Small intestine (tissue), 7 donors: ENCODE data around the gene ZHX3. TPM values are rescaled to one million over a fixed set of nuclear protein-coding genes. Genes with fewer than 3 reads are reported as not detected.

Experiments used
- DNase-seq, 2 donors: peaks; one replicate each; pipeline versions ENCODE4 v3.0.0 to v3.0.0-alpha.2; 2013
- FAIRE-seq: peaks from 2 replicates; lab custom pipeline; 2012; peaks lifted over from hg19 to GRCh38; lab: Jason Lieb, UNC
- H3K27ac ChIP-seq, 3 donors: one replicate each; pipeline ENCODE4 v1.5.1; 2013; ENCODE audit warnings: low read length in 2 of 3, mild to moderate bottlenecking in 2 of 3, control low read depth in 1 of 3, inconsistent platforms in 1 of 3, low read depth in 1 of 3, moderate library complexity in 1 of 3
- H3K27me3 ChIP-seq, 3 donors: one replicate each; pipeline ENCODE4 v1.6.1; 2013; ENCODE audit warnings: low read length in 3 of 3, inconsistent platforms in 1 of 3; ENCODE audit not compliant: control insufficient read depth in 3 of 3, insufficient read depth in 3 of 3
- H3K36me3 ChIP-seq, 3 donors: one replicate each; pipeline ENCODE4 v1.6.1; 2013; ENCODE audit warnings: low read length in 3 of 3, inconsistent platforms in 1 of 3, low read depth in 1 of 3, mild to moderate bottlenecking in 1 of 3, moderate library complexity in 1 of 3; ENCODE audit not compliant: control insufficient read depth in 3 of 3, insufficient read depth in 2 of 3
- H3K4me1 ChIP-seq, 3 donors: one replicate each; pipeline ENCODE4 v1.6.1; 2013; ENCODE audit warnings: low read length in 2 of 3, inconsistent platforms in 1 of 3, low read depth in 1 of 3, mild to moderate bottlenecking in 1 of 3, moderate library complexity in 1 of 3; ENCODE audit not compliant: control insufficient read depth in 3 of 3, insufficient read depth in 2 of 3
- H3K4me3 ChIP-seq, 3 donors: one replicate each; pipeline ENCODE4 v1.5.1; 2013; ENCODE audit warnings: low read length in 3 of 3, control low read depth in 1 of 3, inconsistent platforms in 1 of 3, low read depth in 1 of 3, mild to moderate bottlenecking in 1 of 3, moderate library complexity in 1 of 3
- H3K9me3 ChIP-seq, 2 donors: one replicate each; pipeline ENCODE4 v1.6.1; 2013; ENCODE audit warnings: low read depth in 1 of 2, low read length in 1 of 2; ENCODE audit not compliant: control insufficient read depth in 2 of 2, insufficient read depth in 1 of 2
- WGBS, 3 donors: extraction: QIAGEN DNeasy Blood & Tissue Kit; methylation state at CpG; one replicate each; pipeline ENCODE4 v1.1.7; 2013; 5-methylcytosine and 5-hydroxymethylcytosine counted together
- polyA plus RNA-seq, 4 donors: library from polyadenylated mRNA; stranded (reverse) in 3 of 4; unstranded in 1 of 4; fragments of 200-250 nt in 3 of 4; fragments of 120-200 nt in 1 of 4; gene quantifications; one replicate each; pipeline versions ENCODE4 v1.2.1 to v1.2.3, GENCODE V29; 2013
- donor health status: healthy with polysubstance abuse.
- donor health status: control.
- donor health status: control.
- donor health status: Bipolar disorder and iron deficiency.
- donor health status: healthy.

The ZHX3 gene
- polyA plus RNA-seq, 4 donors, result 6.0 to 18.3 (median 10.2) TPM

GRCh38 chr20:41169791-41170351 lies 147.7 kb downstream of the ZHX3 start:
- H3K9me3 ChIP-seq, result no peaks in the 10 kb centered on the region
- H3K4me1 ChIP-seq, result no peaks in the 10 kb centered on the region
- FAIRE-seq, result no peak
- H3K4me3 ChIP-seq, result no peak overlapping the region
- no peaks in the 10 kb centered on the region for H3K27me3 ChIP-seq
- WGBS, 3 donors, result 90 to 92% (median 91%) methylated on average over 14 of the region's 14 CpGs
- H3K27ac ChIP-seq, result no peak overlapping the region
- DNase-seq, result no peak
- H3K36me3 ChIP-seq, result peaks cover 8 to 97% (median 51%) of the 10 kb centered on the region in 3 donors

- 95 to 97% (median 95%) methylated on average over 9 of the region's 9 CpGs for WGBS, 3 donors
- Histone ChIP-seq H3K9me3 (no peaks in the 10 kb centered on the region), H3K36me3 (peaks cover 9 to 97% (median 52%) of the 10 kb centered on the region in 3 donors), H3K27me3 (no peaks in the 10 kb centered on the region), H3K27ac (no peak overlapping the region), H3K4me1 (no peaks in the 10 kb centered on the region), H3K4me3 (no peak overlapping the region)
- DNase-seq (no peak), FAIRE-seq (no peak)
These were observed 148.3 kb downstream of the ZHX3 start for GRCh38 chr20:41169162-41169690.

- WGBS, 3 donors, result 88 to 94% (median 93%) methylated on average over 10 of the region's 10 CpGs
- Histone ChIP-seq H3K36me3 (peaks cover 10 to 97% (median 54%) of the 10 kb centered on the region in 3 donors), H3K27me3 (no peaks in the 10 kb centered on the region), H3K9me3 (no peaks in the 10 kb centered on the region), H3K27ac (no peak overlapping the region), H3K4me3 (no peak overlapping the region), H3K4me1 (no peaks in the 10 kb centered on the region)
- DNase-seq (no peak), FAIRE-seq (no peak)
These were observed 149.0 kb downstream of the ZHX3 start for GRCh38 chr20:41168281-41169161.

- Histone ChIP-seq H3K9me3 (no peaks in the 10 kb centered on the region), H3K36me3 (peaks cover 16 to 98% (median 61%) of the 10 kb centered on the region in 3 donors), H3K4me3 (no peak overlapping the region), H3K4me1 (no peaks in the 10 kb centered on the region), H3K27ac (no peak overlapping the region), H3K27me3 (no peaks in the 10 kb centered on the region)
- WGBS, 3 donors, result 79 to 88% (median 85%) methylated on average over 11 of the region's 11 CpGs
- no peak for DNase-seq
- no peak for FAIRE-seq
These were observed 149.9 kb downstream of the ZHX3 start for GRCh38 chr20:41167481-41168253.

- no peaks in the 10 kb centered on the region for H3K27me3 ChIP-seq
- H3K27ac ChIP-seq, result no peak overlapping the region
- 90 to 95% (median 92%) methylated on average over 3 of the region's 3 CpGs for WGBS, 3 donors
- H3K36me3 ChIP-seq, result peaks cover 20 to 98% (median 63%) of the 10 kb centered on the region in 3 donors
- no peak overlapping the region for H3K4me3 ChIP-seq
- H3K9me3 ChIP-seq, result no peaks in the 10 kb centered on the region
- FAIRE-seq (no peak), DNase-seq (no peak)
- H3K4me1 ChIP-seq, result no peaks in the 10 kb centered on the region
These were observed 150.4 kb downstream of the ZHX3 start for GRCh38 chr20:41167118-41167470.

- Histone ChIP-seq H3K4me3 (no peak overlapping the region), H3K27ac (no peak overlapping the region), H3K9me3 (no peaks in the 10 kb centered on the region), H3K36me3 (peaks cover 20 to 98% (median 58%) of the 10 kb centered on the region in 3 donors), H3K4me1 (no peaks in the 10 kb centered on the region), H3K27me3 (no peaks in the 10 kb centered on the region)
- 90 to 93% (median 93%) methylated on average over 27 of the region's 27 CpGs for WGBS, 3 donors
- FAIRE-seq (no peak), DNase-seq (no peak)
These were observed 151.1 kb downstream of the ZHX3 start for GRCh38 chr20:41166201-41167117.

- FAIRE-seq (no peak), DNase-seq (no peak)
- H3K27me3 ChIP-seq, result no peaks in the 10 kb centered on the region
- H3K4me1 ChIP-seq, result no peaks in the 10 kb centered on the region
- no peak overlapping the region for H3K27ac ChIP-seq
- 89 to 94% (median 91%) methylated on average over 24 of the region's 24 CpGs for WGBS, 3 donors
- H3K9me3 ChIP-seq, result no peaks in the 10 kb centered on the region
- no peak overlapping the region for H3K4me3 ChIP-seq
- H3K36me3 ChIP-seq, result peaks cover 20 to 97% (median 58%) of the 10 kb centered on the region in 3 donors
These were observed 152.3 kb downstream of the ZHX3 start for GRCh38 chr20:41165001-41165882.
